Cardiac septum (tissue), 1 donor: ENCODE results near the gene ATP9A. TPM values are rescaled to one million over a fixed set of nuclear protein-coding genes. Genes with fewer than 3 reads are reported as not detected.
A peak's percentile ranks its signal among the peaks of the same experiment; 100 is the strongest.

Experiments
- DNase-seq: peaks from one replicate; pipeline ENCODE4 v3.0.0-alpha.2; 2020; ENCODE audit warnings: low spot score
- intact Hi-C: fragments of 100-400 bp; cut with DNase I; formaldehyde crosslinking; loops from one replicate; pipeline ENCODE4 v1.14.0; 2022
- total RNA-seq: library from RNA; stranded (reverse); fragmentation: NEBNext Ultra II Directional; extraction: Animal tissue kit (Norgen Biotek cat#: 25700); gene quantifications from one replicate; pipeline ENCODE4 v1.2.1, GENCODE V29; 2021
- donor health status: DM: no; HTN: no; CAD: no.

The ATP9A gene
- total RNA-seq, 1 donor from 2014 or later: 25.4 TPM

- intact Hi-C loops: loop anchor here (10.0 kb wide), 1 partner anchor 250 kb away; no protein-coding TSS in a partner anchor
Measured at GRCh38 chr20:51625105-51625504, 143.1 kb downstream of the ATP9A start.

GRCh38 chr20:51624157-51624731 is 143.9 kb downstream of the ATP9A start:
- DNase-seq: no peak
- intact Hi-C loops: loop anchor here (10.0 kb wide), 1 partner anchor 249 kb away; no protein-coding TSS in a partner anchor

More at GRCh38 chr20:51625105-51625504, 143.1 kb downstream of the ATP9A start:
- no peak for DNase-seq

GRCh38 chr20:51623255-51623654 is 144.9 kb downstream of the ATP9A start:
- no peak for DNase-seq
- intact Hi-C loops: loop anchor here (10.0 kb wide), 1 partner anchor 248 kb away; no protein-coding TSS in a partner anchor

- intact Hi-C loops: loop anchor here (10.0 kb wide), 1 partner anchor 247 kb away; no protein-coding TSS in a partner anchor
- DNase-seq: no peak
Measured at GRCh38 chr20:51622004-51622874, 146.0 kb downstream of the ATP9A start.

GRCh38 chr20:51620432-51620831 is 147.8 kb downstream of the ATP9A start:
- intact Hi-C loops: loop anchor here (10.0 kb wide), 1 partner anchor 246 kb away; no protein-coding TSS in a partner anchor
- DNase-seq: no peak

- intact Hi-C loops: no loop called here
- DNase-seq: no peak
Measured at GRCh38 chr20:51616060-51616459, 152.1 kb downstream of the ATP9A start.

GRCh38 chr20:51614687-51615086 is 153.5 kb downstream of the ATP9A start:
- intact Hi-C loops: no loop called here
- DNase-seq: no peak

GRCh38 chr20:51613580-51613979 is 154.6 kb downstream of the ATP9A start:
- intact Hi-C loops: no loop called here
- no peak for DNase-seq

- intact Hi-C loops: no loop called here
- no peak for DNase-seq
Measured at GRCh38 chr20:51612896-51613295, 155.3 kb downstream of the ATP9A start.

- intact Hi-C loops: no loop called here
Measured at GRCh38 chr20:51611625-51611890, 156.6 kb downstream of the ATP9A start.

GRCh38 chr20:51610761-51611624 is 157.2 kb downstream of the ATP9A start:
- intact Hi-C loops: no loop called here
- DNase-seq: no peak

More at GRCh38 chr20:51611625-51611890, 156.6 kb downstream of the ATP9A start:
- DNase-seq: no peak

GRCh38 chr20:51610111-51610510 is 158.1 kb downstream of the ATP9A start:
- no peak for DNase-seq
- intact Hi-C loops: no loop called here

GRCh38 chr20:51609251-51609650 is 158.9 kb downstream of the ATP9A start:
- intact Hi-C loops: no loop called here

GRCh38 chr20:51608061-51608460 is 160.1 kb downstream of the ATP9A start:
- intact Hi-C loops: no loop called here
- DNase-seq: no peak

More at GRCh38 chr20:51609251-51609650, 158.9 kb downstream of the ATP9A start:
- DNase-seq: no peak

- intact Hi-C loops: no loop called here
Measured at GRCh38 chr20:51607170-51607569, 161.0 kb downstream of the ATP9A start.

GRCh38 chr20:51604851-51605250 is 163.3 kb downstream of the ATP9A start:
- no peak for DNase-seq
- intact Hi-C loops: no loop called here

More at GRCh38 chr20:51607170-51607569, 161.0 kb downstream of the ATP9A start:
- DNase-seq: no peak

- intact Hi-C loops: no loop called here
- DNase-seq: no peak
Measured at GRCh38 chr20:51602131-51602530, 166.1 kb downstream of the ATP9A start.

- no peak for DNase-seq
- intact Hi-C loops: no loop called here
Measured at GRCh38 chr20:51600950-51601349, 167.2 kb downstream of the ATP9A start.

GRCh38 chr20:51600016-51600420 is 168.2 kb downstream of the ATP9A start:
- intact Hi-C loops: no loop called here
- no peak for DNase-seq

- peak; percentile 71 for DNase-seq
- intact Hi-C loops: loop anchor here (10.0 kb wide), 1 partner anchor 614 kb away; no protein-coding TSS in a partner anchor
Measured at GRCh38 chr20:51598556-51598955, 169.6 kb downstream of the ATP9A start.
